ENCODE results near the gene TMEM117. TPM values are rescaled to one million over a fixed set of nuclear protein-coding genes. Genes with fewer than 3 reads are reported as not detected.

TMEM117 gene
- total and polyA plus RNA-seq, 2 donors (not counting 1 experiment from before 2014, with no cell fraction given), result 2.0 to 10.4 TPM

- no peaks in the 10 kb centered on the region for H3K27me3 ChIP-seq (replicated peaks in 1 of 4; ENCODE audit: control extremely low read depth in 1 of 4, control insufficient read depth in 3 of 4, insufficient read depth in 4 of 4, low read length in 3 of 4)
- H2AFZ ChIP-seq (ENCODE audit: insufficient read depth, low read depth, low read length, poor library complexity, severe bottlenecking), result no peak overlapping the region
- ChIA-PET CTCF (no interaction called here), POLR2A (no interaction called here)
- no peak overlapping the region for H3K27ac ChIP-seq (ENCODE audit: low read length in 2 of 2)
- H3K4me2 ChIP-seq (replicated peaks; ENCODE audit: low read depth, low read length, poor library complexity, severe bottlenecking), result no peak overlapping the region
- H3K9me3 ChIP-seq (ENCODE audit: control extremely low read depth in 1 of 3, control insufficient read depth in 2 of 3, insufficient read depth in 1 of 3, low read length in 2 of 3), result peaks cover 0 to 4% (median 0%) of the 10 kb centered on the region in 3 donors
- H3K79me2 ChIP-seq (ENCODE audit: control insufficient read depth, insufficient read depth, low read length), result no peaks in the 10 kb centered on the region
- H3K4me3 Mint-ChIP-seq, result no peak overlapping the region
- TF ChIP-seq EZH2 (IDR thresholded peaks at IDR 0.05; ENCODE audit: borderline replicate concordance, insufficient read depth, low read depth, low read length, poor library complexity, severe bottlenecking), result no peak
- TF ChIP-seq, protein P1, sequence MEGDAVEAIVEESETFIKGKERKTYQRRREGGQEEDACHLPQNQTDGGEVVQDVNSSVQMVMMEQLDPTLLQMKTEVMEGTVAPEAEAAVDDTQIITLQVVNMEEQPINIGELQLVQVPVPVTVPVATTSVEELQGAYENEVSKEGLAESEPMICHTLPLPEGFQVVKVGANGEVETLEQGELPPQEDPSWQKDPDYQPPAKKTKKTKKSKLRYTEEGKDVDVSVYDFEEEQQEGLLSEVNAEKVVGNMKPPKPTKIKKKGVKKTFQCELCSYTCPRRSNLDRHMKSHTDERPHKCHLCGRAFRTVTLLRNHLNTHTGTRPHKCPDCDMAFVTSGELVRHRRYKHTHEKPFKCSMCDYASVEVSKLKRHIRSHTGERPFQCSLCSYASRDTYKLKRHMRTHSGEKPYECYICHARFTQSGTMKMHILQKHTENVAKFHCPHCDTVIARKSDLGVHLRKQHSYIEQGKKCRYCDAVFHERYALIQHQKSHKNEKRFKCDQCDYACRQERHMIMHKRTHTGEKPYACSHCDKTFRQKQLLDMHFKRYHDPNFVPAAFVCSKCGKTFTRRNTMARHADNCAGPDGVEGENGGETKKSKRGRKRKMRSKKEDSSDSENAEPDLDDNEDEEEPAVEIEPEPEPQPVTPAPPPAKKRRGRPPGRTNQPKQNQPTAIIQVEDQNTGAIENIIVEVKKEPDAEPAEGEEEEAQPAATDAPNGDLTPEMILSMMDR (IDR thresholded peaks at IDR 0.05), result no peak
- no peak overlapping the region for H3K9ac ChIP-seq (ENCODE audit: low read length)
- H3K4me1 Mint-ChIP-seq, result no peaks in the 10 kb centered on the region
- H3K36me3 ChIP-seq (replicated peaks in 1 of 2; ENCODE audit: control extremely low read depth in 1 of 2, control insufficient read depth in 1 of 2, extremely low read depth in 1 of 2, insufficient read depth in 2 of 2, low read length in 1 of 2), result no peaks in the 10 kb centered on the region
- H3K4me3 ChIP-seq (ENCODE audit: control extremely low read depth in 1 of 5, extremely low read depth in 1 of 5, insufficient read depth in 1 of 5, low read depth in 2 of 5, low read length in 4 of 5), result no peak overlapping the region
- H3K9me3 Mint-ChIP-seq (ENCODE audit: insufficient read depth), result no peaks in the 10 kb centered on the region
- intact Hi-C loops (cut with micrococcal nuclease), result no loop called here
- WGBS (ENCODE audit: insufficient coverage), result no CpG with 5 or more reads among the region's 2 CpGs
- no peaks in the 10 kb centered on the region for H3K27me3 Mint-ChIP-seq
- no peak for DNase-seq
- ATAC-seq (ENCODE audit: low read depth), result no peak
- H3K4me1 ChIP-seq (ENCODE audit: control insufficient read depth in 2 of 2, insufficient read depth in 2 of 2, low read length in 2 of 2), result no peaks in the 10 kb centered on the region
- no peaks in the 10 kb centered on the region for H4K20me1 ChIP-seq (ENCODE audit: control insufficient read depth, insufficient read depth, low read length, poor library complexity, severe bottlenecking)
- H3K27ac Mint-ChIP-seq, result no peak overlapping the region
These were observed 128.2 kb downstream of the TMEM117 start for GRCh38 chr12:43964033-43964432.

DNA sequence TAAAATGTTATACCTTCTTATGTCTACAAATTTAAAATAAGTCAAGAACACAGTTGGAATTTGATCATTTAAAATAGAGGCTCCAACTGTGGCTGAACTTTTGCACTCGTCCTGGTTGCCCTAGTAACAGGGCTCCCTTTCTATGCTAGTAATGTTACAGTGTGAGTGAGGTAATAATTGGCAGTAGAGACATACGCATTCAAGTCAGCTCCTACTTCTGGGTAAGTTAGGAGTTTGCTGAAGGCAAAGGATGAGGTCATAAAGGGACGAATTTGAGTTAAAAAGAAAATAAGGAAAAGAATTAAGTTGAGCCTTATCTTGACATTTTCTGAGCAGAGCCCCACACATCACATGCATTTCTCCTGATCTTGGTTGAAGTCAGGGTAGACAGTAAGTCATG lies 129.1 kb downstream of the TMEM117 start:
- Mint-ChIP-seq H3K27me3 (no peaks in the 10 kb centered on the region), H3K27ac (no peak overlapping the region), H3K4me3 (no peak overlapping the region), H3K4me1 (no peaks in the 10 kb centered on the region), H3K9me3 (ENCODE audit: insufficient read depth) (no peaks in the 10 kb centered on the region)
- Histone ChIP-seq H3K27ac (ENCODE audit: low read length in 2 of 2) (no peak overlapping the region), H3K4me3 (ENCODE audit: control extremely low read depth in 1 of 5, extremely low read depth in 1 of 5, insufficient read depth in 1 of 5, low read depth in 2 of 5, low read length in 4 of 5) (no peak overlapping the region), H3K9me3 (ENCODE audit: control extremely low read depth in 1 of 3, control insufficient read depth in 2 of 3, insufficient read depth in 1 of 3, low read length in 2 of 3) (peaks cover 0 to 4% (median 0%) of the 10 kb centered on the region in 3 donors), H4K20me1 (ENCODE audit: control insufficient read depth, insufficient read depth, low read length, poor library complexity, severe bottlenecking) (no peaks in the 10 kb centered on the region), H2AFZ (ENCODE audit: insufficient read depth, low read depth, low read length, poor library complexity, severe bottlenecking) (no peak overlapping the region), H3K4me1 (ENCODE audit: control insufficient read depth in 2 of 2, insufficient read depth in 2 of 2, low read length in 2 of 2) (no peaks in the 10 kb centered on the region), H3K27me3 (replicated peaks in 1 of 4; ENCODE audit: control extremely low read depth in 1 of 4, control insufficient read depth in 3 of 4, insufficient read depth in 4 of 4, low read length in 3 of 4) (no peaks in the 10 kb centered on the region), H3K9ac (ENCODE audit: low read length) (no peak overlapping the region), H3K79me2 (ENCODE audit: control insufficient read depth, insufficient read depth, low read length) (no peaks in the 10 kb centered on the region), H3K4me2 (replicated peaks; ENCODE audit: low read depth, low read length, poor library complexity, severe bottlenecking) (no peak overlapping the region), H3K36me3 (replicated peaks in 1 of 2; ENCODE audit: control extremely low read depth in 1 of 2, control insufficient read depth in 1 of 2, extremely low read depth in 1 of 2, insufficient read depth in 2 of 2, low read length in 1 of 2) (no peaks in the 10 kb centered on the region)
- WGBS (ENCODE audit: insufficient coverage), result 89% methylated on average over 1 of the region's 3 CpGs
- CTCF ChIA-PET, result no interaction called here
- POLR2A ChIA-PET, result no interaction called here
- intact Hi-C loops (cut with micrococcal nuclease), result no loop called here
- DNase-seq (no peak), ATAC-seq (ENCODE audit: low read depth) (no peak)
- TF ChIP-seq EZH2 (IDR thresholded peaks at IDR 0.05; ENCODE audit: borderline replicate concordance, insufficient read depth, low read depth, low read length, poor library complexity, severe bottlenecking), result no peak
- TF ChIP-seq, protein P1 (IDR thresholded peaks at IDR 0.05), result no peak

All from B cell (primary cell).